ENCODE measurements around the gene LAMB4.

DNA sequence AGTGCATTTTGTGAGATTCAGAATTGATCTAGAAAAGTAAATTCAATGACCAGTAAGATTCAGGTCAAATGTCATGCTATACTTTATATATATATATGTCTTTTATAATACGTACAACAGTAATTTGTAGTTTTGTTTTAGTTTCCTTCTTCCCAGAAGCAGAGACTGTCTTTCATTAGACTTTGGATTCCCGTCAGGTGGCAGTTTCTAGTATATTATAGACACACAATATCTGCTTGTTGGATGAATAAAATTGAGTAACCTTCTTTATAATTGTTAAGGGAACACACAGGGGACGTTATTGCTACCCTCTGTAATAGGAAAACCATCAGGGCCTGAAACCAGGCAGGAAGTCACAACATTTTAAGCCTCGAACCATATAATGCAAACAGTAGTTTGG, 121.9 kb downstream of the LAMB4 start:
- TF ChIP-seq, protein P1, sequence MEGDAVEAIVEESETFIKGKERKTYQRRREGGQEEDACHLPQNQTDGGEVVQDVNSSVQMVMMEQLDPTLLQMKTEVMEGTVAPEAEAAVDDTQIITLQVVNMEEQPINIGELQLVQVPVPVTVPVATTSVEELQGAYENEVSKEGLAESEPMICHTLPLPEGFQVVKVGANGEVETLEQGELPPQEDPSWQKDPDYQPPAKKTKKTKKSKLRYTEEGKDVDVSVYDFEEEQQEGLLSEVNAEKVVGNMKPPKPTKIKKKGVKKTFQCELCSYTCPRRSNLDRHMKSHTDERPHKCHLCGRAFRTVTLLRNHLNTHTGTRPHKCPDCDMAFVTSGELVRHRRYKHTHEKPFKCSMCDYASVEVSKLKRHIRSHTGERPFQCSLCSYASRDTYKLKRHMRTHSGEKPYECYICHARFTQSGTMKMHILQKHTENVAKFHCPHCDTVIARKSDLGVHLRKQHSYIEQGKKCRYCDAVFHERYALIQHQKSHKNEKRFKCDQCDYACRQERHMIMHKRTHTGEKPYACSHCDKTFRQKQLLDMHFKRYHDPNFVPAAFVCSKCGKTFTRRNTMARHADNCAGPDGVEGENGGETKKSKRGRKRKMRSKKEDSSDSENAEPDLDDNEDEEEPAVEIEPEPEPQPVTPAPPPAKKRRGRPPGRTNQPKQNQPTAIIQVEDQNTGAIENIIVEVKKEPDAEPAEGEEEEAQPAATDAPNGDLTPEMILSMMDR (conservative IDR thresholded peaks at IDR 0.05 in 1 of 2, IDR thresholded peaks at IDR 0.05 in 1 of 2; ENCODE audit: low read depth in 1 of 2, low read length in 2 of 2) = no peak
- no peak for TF ChIP-seq EZH2 (IDR thresholded peaks at IDR 0.05; ENCODE audit: low read length, missing control alignments)
